HG02938 (cell line): Measurements from ENCODE around the gene CCDC137.
A peak's percentile ranks its signal among the peaks of the same experiment; 100 is the strongest.

Experiments used
- ATAC-seq: cut with Tn5 transposase; IDR thresholded peaks from one replicate; pipeline ENCODE4 v1.9.1; 2021; ENCODE audit warnings: mild to moderate bottlenecking, moderate library complexity; ENCODE audit not compliant: unreplicated experiment

The CCDC137 gene

DNA sequence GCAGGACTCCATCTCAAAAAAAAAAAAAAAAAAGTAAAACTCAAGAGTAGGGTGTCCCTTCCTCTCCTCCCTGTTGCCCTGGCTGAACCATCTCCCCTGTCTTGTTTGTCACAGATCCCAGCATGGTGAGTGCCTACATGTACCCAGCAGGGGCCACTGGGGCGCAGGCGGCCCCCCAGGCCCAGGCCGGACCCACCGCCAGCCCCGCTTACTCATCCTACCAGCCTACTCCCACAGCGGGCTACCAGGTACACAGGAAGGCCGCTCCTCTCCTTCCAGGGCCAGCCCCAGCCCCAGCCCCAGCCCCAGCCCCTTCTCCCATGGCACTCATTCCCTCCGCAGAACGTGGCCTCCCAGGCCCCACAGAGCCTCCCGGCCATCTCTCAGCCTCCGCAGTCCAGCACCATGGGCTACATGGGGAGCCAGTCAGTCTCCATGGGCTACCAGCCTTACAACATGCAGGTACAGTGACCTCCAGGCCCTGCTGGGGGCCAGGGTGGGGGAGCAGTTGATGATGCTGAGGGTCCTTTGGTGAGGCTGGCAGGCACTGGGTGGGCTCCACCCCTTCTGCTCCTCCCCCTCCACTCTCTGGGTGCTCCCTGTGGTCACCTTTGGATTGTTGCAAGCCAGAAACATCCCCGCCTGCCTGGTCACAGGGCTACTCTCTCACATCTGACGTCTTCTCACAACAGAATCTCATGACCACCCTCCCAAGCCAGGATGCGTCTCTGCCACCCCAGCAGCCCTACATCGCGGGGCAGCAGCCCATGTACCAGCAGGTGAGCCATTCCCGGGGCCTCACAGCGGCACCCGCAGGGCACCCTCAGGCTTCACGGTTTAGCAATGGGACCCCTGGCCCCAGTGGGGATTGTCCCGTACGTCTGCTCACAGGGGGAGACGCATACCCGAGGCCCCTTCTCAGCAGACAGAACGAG is 34.1 kb downstream of the CCDC137 start:
- ATAC-seq = no peak

DNA sequence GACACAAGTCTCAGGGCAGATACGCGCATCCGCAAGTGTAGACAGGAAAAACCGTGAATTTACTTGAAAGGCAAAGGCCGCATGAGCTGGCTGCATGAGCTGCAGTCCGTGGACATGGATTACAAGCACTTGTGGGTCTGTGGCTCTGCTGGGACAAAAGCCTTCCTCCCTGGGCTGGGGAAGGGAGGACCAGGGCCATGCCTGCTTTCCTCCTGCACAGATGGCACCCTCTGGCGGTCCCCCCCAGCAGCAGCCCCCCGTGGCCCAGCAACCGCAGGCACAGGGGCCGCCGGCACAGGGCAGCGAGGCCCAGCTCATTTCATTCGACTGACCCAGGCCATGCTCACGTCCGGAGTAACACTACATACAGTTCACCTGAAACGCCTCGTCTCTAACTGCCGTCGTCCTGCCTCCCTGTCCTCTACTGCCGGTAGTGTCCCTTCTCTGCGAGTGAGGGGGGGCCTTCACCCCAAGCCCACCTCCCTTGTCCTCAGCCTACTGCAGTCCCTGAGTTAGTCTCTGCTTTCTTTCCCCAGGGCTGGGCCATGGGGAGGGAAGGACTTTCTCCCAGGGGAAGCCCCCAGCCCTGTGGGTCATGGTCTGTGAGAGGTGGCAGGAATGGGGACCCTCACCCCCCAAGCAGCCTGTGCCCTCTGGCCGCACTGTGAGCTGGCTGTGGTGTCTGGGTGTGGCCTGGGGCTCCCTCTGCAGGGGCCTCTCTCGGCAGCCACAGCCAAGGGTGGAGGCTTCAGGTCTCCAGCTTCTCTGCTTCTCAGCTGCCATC is 34.9 kb downstream of the CCDC137 start:
- ATAC-seq = no peak

DNA sequence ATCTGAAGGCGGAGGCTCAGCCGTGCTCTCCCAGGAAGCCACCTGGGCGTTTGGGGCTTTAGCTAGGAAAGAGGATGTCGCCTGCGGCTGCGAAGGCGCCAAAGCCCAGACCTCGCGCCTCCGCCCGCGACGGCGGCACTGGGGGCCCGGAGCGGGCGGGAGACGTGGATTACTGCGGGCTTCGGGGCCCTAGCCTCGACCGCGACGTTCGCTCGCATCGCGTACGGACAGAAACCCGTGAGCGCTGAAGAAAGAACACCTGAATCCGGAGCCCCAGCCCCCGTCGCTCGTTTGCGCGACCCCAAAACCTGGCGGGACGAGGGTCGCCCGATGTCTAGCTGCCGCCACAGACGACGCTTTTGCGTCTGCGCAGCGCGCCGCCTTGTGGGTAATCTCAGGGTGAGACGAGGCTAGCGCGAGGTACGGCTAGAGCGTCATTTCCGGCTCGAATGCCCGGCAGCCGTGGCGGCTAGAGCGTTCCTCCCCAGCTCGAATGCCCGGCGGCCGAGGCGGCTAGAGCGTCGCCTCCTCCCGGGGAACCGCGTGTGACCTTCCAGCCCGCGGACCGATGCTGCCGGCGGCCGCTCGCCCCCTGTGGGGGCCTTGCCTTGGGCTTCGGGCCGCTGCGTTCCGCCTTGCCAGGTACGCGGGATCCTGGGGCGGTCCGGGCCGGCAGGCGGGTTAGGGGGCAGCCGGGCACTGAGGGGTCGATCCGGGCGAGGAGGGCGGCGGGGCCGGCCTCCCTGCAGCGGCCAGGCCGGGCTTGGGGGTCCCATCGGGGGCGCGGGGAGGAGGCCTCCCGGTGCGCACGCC is 36.6 kb downstream of the CCDC137 start, which contains the start of gene MRPL12:
MRPL12 (plus strand) TSS at position 434 of the 813 bp plus-strand sequence; CDS start at position 569, 135 bp downstream.
- peak; percentile 78 for ATAC-seq

DNA sequence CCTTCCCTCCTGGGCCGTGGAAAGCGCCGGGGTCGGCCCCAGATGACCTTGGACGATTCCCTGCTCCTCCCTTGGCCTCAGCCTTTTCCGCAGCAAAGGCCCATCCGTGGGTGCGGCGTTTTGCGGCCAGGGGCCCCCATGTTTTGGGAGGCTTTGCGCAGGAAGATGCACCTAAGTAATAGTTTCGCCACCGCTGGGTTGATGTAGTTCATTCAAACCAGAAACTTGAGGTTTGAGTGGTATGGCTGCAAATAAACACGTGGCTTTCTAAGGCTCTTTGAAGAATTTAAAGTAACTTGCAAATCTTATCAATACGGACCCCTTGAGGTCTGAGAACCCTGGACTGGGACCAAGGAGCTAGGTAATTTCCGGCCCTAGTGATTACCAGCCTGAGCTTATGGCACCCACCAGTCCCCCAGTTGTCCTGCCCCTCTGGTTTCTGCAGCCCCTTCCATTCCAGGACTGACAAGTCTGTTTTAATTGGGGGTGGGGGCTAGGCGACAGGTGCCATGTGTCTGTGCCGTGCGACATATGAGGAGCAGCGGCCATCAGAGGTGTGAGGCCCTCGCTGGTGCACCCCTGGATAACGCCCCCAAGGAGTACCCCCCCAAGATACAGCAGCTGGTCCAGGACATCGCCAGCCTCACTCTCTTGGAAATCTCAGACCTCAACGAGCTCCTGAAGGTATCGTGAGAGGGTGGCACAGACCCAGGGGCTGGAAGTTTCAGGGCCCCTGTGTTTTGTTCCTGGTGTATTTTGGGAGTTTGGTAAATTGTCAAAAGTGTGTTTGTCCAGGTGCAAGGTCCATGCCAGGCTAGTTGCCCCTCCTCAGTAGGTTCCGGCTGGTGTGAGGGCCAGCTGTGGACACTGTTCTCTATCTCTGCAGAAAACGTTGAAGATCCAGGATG is 37.5 kb downstream of the CCDC137 start:
- ATAC-seq = no peak

DNA sequence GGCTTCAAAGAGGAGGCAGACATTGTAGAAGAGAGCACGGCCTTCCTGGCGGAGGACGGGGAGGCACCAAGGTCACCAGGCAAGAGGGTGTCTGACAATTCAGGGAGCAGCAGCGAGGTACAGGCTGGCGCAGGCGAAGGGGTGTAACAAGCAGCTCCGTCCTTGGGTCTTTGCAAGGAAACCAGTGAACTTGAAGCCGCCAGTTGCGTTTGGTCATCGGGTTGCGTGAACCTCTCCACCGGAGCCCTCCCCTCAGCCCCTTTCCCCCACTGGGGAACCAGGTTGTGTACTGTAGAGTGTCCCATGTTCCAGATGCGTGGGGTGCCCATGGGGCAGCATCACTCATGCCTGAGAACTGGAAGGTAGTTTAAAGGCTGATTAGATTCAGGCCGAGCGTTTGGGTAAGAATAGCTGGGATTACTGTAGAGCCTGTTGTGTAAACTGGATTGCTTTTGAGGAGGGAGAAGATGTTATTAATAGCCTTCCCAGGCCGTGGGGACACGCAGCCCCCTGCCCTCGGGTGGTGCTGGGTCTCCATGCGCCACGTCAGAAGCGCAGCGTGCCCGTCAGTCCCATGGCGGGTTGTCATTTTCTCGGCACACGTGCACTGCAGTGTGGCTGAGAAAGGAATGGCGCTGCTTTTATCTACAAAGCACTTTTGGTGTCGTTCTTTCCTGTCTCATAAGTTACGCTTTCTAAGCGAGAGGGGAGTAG is 39.1 kb downstream of the CCDC137 start:
- no peak for ATAC-seq

DNA sequence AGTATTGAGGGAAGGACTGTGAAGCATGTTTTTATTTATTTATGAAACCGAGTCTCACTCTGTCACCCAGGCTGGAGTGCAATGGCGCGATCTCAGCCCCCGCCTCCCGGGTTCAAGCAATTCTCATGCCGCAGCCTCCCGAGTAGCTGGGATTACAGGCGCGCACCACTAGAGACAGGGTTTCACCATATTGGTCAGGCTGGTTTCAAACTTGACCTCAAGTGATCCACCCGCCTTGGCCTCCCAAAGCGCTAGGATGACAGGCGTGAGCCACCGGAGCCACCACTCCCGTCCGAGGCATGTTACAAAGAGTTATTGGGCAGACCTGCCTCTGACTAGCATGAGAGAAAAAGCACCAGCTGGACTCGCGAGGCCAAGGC is 39.7 kb downstream of the CCDC137 start:
- ATAC-seq = no peak

DNA sequence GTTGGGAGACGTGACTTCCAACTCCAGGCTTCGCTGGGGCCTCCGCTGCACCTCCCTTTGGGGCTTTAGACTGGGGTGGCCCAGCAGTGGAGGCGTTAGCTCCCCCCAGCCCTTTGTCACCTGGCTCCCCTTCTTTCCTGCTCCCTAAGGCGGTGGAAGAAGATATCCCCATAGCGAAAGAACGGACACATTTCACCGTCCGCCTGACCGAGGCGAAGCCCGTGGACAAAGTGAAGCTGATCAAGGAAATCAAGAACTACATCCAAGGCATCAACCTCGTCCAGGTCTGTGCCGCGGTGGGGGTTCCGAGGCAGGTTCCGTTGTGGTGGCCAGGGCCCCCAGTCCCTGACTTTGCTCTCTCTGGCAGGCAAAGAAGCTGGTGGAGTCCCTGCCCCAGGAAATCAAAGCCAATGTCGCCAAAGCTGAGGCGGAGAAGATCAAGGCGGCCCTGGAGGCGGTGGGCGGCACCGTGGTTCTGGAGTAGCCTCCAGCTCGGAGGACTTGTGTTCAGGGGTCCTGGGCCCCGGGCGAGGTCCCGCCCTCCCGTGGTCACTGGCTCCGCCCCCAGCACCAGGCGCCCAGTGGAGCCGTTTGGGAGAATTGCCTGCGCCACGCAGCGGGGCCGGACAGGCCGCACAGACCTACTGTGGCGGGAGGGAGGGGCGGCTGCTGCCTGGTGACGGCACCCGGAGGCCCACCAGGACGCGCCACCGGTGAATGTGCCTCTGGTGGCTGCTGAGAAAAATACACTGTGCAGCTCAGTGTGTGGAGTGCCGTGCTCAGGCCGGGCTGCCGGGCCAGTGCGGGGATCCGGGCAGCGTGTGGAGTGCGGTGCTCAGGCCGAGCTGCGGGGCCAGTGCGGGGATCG is 40.5 kb downstream of the CCDC137 start:
- no peak for ATAC-seq

DNA sequence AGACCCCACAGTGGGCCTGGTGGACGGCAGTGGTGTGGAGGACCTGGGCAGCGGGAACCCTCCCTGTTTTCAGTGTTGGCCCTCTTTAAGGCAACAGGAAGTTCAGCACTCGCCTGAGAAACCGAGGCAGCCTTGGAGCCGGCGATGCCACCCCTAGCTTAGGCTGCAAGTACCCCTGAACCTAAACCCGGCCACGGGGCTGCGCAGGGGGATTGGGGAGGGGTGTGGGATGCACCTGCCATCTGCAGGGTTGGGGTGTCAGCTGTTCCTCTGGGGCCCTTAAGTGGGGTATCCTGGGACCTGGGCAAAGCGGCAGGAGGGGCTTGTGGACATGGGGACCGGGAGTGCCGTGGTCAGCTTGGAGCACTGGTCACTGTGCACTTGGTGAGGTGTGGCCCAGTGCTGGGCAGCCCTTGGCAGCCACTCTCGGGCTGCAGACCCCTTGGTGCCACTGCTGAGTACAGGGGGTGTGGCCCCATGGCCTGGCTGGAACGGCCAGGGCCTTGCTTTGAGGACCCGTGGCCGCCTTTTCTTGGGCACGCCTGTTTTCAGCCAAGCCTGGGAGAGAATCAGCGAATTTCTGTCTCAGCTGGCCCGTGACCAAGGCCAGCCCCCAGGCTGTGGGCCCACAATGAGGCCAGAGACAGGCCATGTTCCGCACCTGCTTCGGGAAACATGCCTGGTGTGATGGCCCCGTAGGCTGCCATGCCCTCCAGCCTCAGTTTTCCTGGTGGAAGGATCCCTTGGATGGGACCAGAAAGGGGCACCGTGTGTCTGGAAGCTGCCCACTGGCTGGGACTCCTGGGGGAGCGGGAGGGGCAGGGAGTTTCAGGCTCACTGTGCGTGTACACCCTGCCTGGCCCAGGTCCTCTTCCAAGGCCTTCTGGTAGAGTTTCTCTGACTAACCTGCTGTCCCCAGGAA is 41.4 kb downstream of the CCDC137 start:
- no peak for ATAC-seq

DNA sequence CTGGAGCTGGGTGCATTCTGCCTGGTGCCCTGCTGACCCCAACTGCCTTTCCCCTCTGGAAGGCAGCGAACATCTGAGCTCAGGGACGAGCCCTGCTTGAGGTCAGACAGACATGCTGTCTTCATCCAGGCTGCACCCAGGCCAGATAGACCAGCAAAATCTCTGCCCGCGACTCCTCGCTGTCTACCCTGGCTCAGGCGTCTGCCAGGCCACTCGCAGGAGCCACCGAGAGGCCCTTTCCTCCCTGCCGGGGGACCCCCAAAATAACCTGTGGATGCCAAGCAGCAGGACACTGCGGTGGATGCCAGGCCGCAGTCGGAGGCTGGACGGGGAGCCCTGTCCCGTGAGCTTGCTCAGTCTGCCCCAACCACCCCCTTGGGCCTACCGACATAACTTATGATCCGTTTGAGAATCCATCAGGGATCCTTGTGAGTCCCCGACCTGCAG is 42.2 kb downstream of the CCDC137 start:
- ATAC-seq = no peak

DNA sequence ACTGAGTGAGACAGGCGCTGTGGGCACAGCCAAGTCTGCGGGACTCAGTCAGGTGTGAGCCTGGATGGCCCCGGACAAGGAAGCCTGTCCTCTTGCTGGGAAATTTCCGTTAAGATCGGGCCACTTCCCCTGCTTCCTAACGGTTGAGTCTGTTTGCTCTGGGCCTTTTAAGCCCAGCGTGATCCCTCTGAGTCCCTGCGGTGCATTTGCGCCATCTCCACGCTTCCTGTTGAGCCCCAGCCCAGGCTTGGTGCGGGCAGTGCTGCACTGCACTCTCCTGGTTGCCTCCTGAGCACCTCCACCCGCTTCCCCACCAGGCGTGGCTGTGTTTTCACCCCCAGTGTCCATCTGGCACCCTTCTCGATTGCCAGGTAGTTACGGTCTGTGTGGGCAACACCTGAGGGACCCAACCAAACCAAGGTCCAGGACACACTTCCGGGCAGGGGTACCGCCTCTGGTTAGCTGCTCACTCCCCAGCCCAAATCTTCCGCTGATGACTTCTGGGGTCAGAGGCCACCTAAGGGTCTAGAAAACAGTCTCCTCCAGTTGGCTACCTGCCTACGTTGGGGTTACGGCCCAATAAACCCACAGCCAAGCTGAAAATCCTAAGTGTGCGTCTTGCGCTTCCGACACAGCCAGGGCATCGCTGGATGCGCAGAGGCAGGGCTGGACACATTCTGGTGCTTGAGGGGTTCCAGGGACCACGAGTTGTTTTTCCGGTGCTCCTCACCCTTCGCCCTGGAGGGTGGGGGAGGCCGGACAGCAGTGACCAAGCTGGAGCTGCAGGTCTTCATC is 44.2 kb downstream of the CCDC137 start:
- no peak for ATAC-seq

DNA sequence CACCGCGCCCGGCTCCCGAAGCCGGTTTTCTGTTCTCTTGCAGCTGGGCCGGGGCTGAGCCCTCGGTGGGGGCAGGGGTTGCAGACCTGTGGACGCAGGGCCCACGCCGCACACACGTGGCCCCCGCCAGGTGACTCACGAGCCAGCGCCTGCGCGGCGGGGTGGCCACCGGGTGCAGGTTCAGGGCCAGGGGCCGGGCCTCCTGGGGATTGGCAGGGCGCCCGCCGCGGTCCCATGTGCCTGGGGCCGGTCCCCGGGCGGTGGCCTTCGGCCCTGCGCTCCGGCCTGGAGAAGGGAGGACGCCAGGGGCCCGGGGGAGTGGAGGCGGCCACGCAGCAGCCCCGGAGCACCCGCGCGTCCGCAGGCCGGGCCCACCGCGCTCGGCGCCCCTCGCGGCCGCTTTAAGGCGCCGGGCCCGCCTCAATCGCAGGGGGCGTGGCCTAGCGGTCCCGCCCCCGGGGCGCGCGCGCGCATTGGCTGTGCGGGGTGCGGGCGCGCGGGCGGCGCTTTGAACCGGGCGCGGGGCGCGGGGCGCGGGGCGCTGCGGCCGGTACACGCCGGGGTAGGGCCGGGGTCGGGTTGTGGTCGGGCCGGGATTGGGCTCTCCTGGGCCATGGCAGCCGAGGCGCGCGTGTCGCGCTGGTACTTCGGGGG is 45.4 kb downstream of the CCDC137 start, which contains the start of gene SLC25A10:
SLC25A10 (plus strand) TSS at position 471 of the 654 bp plus-strand sequence; CDS start at position 614, 143 bp downstream.
- ATAC-seq = peak; percentile 41

DNA sequence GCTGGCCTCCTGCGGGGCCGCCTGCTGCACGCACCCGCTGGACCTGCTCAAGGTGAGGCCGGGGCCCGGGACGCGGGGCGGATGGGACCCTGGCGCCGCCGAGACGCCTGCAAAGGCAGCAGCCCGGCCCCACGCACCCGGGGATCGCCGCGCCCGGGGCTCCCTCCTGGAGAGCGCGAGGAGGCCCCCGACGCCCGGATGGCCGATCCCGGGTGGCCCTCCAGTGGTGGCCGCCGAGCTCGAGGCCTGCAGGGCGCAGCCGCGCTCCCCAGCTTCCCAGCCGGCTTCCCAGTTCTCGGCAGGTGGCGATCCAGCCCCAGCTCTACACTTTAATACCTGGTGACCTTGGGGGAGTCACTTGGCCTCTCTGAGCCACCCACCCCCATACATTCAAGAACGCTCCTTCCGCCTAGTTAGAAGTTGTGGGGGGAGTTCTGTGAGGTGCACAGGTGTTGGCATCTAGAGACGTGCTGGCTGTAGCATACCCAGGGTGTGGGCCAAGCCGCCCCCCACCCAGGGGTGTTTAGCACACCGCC is 46.0 kb downstream of the CCDC137 start:
- peak; percentile 27 for ATAC-seq

DNA sequence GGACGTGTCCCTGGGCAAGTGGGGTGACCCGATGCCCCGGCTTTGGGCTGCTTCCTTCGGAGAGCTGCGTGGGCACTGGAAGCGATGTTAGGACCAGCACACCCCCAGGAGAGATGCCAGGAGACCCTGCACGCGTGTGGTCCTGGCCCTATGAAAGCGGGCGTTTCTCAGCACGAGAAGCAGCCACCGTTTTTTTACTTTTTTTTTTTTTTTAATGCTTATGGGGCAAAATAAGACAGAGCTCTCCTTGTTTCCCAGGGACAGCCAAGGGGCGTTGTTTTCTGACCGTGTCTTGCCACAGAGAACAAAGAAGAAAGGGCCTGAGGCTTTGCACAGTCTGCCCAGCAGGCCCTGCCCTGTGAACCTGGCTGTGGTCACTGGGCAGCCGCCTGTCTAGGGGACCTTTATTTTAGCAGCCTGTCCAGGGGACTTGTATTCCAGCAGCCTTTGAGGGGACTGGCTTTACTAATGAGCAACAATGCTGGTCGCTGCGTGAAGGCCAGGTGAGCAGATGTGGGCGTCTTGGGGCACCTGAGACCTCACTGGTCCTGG is 46.5 kb downstream of the CCDC137 start:
- no peak for ATAC-seq

DNA sequence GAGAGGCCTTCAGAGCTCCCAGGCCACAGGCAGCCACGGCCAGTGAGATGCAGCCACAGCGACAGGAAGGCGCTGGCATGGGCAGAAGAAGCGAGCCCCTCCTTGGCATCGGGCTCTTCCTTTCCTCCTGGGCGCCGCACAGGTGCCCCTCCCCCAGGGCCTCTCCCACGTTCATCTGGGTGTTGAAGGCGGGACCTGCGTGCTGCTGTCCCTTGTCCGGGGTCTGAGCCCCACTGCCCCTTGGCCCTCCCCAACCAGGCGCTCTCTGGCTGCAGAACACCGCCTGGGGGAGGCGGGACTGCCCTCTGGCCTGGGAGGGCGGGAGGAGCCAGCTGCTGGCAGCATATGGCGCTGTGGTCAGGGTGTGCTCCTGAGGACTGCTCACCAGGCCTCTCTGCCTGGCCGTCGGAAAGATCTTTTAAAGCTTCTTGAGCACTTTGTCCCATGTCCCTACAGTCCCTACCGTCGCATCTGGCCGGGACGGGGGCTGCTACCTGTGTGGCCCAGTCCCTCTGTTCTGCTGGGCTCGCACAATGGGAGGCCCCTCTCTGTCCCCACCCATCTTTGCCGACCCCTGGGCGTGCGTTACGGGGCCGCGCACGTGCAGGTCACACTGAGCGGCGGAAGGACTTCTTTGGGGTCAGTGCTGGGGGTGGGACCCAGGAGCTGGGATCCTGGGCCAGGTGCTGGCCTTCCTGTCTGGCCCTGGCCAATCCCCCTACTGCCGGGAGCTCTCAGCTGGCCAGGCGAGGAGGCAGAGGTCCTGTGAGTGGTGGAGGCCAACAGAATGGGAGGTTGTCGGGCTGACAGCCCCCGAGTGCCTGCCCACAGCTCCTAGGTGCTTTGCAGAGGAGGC is 47.2 kb downstream of the CCDC137 start:
- no peak for ATAC-seq
